ENCODE measurements around the gene ST3GAL5.

DNA sequence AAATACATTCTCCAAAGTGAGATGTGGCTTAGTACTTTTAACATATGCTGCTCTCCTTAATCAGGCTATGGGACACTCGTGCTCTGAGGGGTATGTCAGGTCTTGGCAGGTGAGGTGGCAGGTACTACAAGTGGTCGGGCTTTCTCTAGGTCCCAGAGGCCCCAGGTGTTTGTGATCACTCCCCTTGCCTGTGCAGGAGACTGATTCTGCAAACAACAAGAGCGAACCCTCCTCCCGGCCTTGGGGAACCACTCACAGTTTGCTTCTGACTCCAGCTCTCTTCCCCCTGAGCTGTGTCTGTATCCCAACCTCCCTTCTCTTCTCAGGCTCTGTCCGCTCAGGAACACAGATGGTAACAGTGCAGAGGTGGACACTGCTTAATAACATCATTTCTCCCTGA is 86.9 kb downstream of the ST3GAL5 start:
- TF ChIP-seq, protein P1, sequence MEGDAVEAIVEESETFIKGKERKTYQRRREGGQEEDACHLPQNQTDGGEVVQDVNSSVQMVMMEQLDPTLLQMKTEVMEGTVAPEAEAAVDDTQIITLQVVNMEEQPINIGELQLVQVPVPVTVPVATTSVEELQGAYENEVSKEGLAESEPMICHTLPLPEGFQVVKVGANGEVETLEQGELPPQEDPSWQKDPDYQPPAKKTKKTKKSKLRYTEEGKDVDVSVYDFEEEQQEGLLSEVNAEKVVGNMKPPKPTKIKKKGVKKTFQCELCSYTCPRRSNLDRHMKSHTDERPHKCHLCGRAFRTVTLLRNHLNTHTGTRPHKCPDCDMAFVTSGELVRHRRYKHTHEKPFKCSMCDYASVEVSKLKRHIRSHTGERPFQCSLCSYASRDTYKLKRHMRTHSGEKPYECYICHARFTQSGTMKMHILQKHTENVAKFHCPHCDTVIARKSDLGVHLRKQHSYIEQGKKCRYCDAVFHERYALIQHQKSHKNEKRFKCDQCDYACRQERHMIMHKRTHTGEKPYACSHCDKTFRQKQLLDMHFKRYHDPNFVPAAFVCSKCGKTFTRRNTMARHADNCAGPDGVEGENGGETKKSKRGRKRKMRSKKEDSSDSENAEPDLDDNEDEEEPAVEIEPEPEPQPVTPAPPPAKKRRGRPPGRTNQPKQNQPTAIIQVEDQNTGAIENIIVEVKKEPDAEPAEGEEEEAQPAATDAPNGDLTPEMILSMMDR (IDR thresholded peaks at IDR 0.05) = no peak
- TF ChIP-seq RAD21 (IDR thresholded peaks at IDR 0.05; ENCODE audit: low read length) (no peak), EP300 (IDR thresholded peaks at IDR 0.05; ENCODE audit: borderline replicate concordance in 1 of 2, low read depth in 1 of 2, low read length in 1 of 2) (no peak), GABPA (IDR thresholded peaks at IDR 0.05; ENCODE audit: low read depth) (no peak), TEAD4 (IDR thresholded peaks at IDR 0.05; ENCODE audit: borderline replicate concordance, insufficient read depth) (no peak), ELF1 (IDR thresholded peaks at IDR 0.05) (no peak), TAF1 (IDR thresholded peaks at IDR 0.05; ENCODE audit: borderline replicate concordance, low read depth, low read length) (no peak), RFX5 (IDR thresholded peaks at IDR 0.05; ENCODE audit: low read length) (no peak), TCF12 (IDR thresholded peaks at IDR 0.05) (no peak)
- TF ChIP-seq, protein P2, sequence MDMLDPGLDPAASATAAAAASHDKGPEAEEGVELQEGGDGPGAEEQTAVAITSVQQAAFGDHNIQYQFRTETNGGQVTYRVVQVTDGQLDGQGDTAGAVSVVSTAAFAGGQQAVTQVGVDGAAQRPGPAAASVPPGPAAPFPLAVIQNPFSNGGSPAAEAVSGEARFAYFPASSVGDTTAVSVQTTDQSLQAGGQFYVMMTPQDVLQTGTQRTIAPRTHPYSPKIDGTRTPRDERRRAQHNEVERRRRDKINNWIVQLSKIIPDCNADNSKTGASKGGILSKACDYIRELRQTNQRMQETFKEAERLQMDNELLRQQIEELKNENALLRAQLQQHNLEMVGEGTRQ (IDR thresholded peaks at IDR 0.05; ENCODE audit: borderline replicate concordance, low read depth, low read length) = no peak
- TF ChIP-seq, protein P3, sequence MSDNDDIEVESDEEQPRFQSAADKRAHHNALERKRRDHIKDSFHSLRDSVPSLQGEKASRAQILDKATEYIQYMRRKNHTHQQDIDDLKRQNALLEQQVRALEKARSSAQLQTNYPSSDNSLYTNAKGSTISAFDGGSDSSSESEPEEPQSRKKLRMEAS (IDR thresholded peaks at IDR 0.05; ENCODE audit: low read depth) = no peak
